GM10847 (cell line): Measurements from ENCODE around the gene C1QA.

ENCODE experiments used
- POLR2A ChIP-seq: IDR thresholded peaks from 2 replicates; pipeline ENCODE4 v1.6.1; 2011; ENCODE audit not compliant: insufficient read length; ENCODE audit errors: extremely low read depth

Gene C1QA

GRCh38 chr1:22636353-22636752 is at the start of gene C1QA:
C1QA (plus strand) TSS chr1:22636628; CDS start chr1:22637617, 989 bp downstream.
- TF ChIP-seq POLR2A, result no peak

- no peak for TF ChIP-seq POLR2A
These were observed 49.2 kb upstream of the C1QA start for GRCh38 chr1:22587247-22587646.

GRCh38 chr1:22588899-22589422 is 47.5 kb upstream of the C1QA start:
- TF ChIP-seq POLR2A, result no peak

- no peak for TF ChIP-seq POLR2A
These were observed 44.9 kb upstream of the C1QA start for GRCh38 chr1:22591576-22591975.

GRCh38 chr1:22592051-22592450 is 44.4 kb upstream of the C1QA start:
- TF ChIP-seq POLR2A, result no peak

- TF ChIP-seq POLR2A, result no peak
These were observed 43.3 kb upstream of the C1QA start for GRCh38 chr1:22592919-22593790.

- no peak for TF ChIP-seq POLR2A
These were observed 42.0 kb upstream of the C1QA start for GRCh38 chr1:22594396-22594795.

- no peak for TF ChIP-seq POLR2A
These were observed 41.3 kb upstream of the C1QA start for GRCh38 chr1:22595108-22595507.

- TF ChIP-seq POLR2A, result no peak
These were observed 39.0 kb upstream of the C1QA start for GRCh38 chr1:22597301-22597965.

GRCh38 chr1:22597996-22598395 is 38.4 kb upstream of the C1QA start:
- TF ChIP-seq POLR2A, result no peak

GRCh38 chr1:22598736-22599135 is 37.7 kb upstream of the C1QA start:
- no peak for TF ChIP-seq POLR2A

GRCh38 chr1:22600071-22600816 is 36.2 kb upstream of the C1QA start:
- TF ChIP-seq POLR2A, result no peak

- no peak for TF ChIP-seq POLR2A
These were observed 35.4 kb upstream of the C1QA start for GRCh38 chr1:22600817-22601605.

GRCh38 chr1:22601610-22602009 is 34.8 kb upstream of the C1QA start:
- no peak for TF ChIP-seq POLR2A
